M059J (cell line): Measurements from ENCODE around the gene RETSAT. TPM values are rescaled to one million over a fixed set of nuclear protein-coding genes. Genes with fewer than 3 reads are reported as not detected.

Source experiments
- DNase-seq: peaks from one replicate; pipeline ENCODE4 v3.0.0-alpha.2; 2012; ENCODE audit warnings: low read depth
- total RNA-seq: library from RNA; depleted of rRNA; stranded (reverse); fragments of >200 nt; shearing (Covaris generic); gene quantifications from 2 replicates; pipeline ENCODE4 v1.2.3, GENCODE V29; 2014; rRNA removed

RETSAT gene
- total RNA-seq, 1 experiment from 2014 or later: 25.0 TPM

DNA sequence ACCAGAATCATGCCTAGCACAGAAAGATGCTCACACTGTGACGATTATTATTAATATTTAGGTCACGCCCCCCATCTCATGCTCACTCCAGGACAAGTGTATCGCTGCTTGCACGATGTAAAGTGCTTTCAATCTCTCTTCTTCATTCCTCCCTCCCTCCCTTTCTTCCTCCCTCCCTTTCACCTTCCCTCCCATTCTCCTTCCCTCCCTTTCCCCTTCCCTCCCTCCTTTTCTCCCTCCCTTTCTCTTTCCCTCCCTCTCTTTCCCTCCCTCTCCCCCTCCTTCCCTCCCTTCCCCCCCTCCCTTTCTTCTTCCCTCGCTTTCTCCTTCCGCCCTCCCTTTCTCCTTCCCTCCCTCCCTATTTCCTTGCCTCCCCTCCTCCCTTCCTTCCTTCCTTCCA, 46.1 kb downstream of the RETSAT start:
- no peak for DNase-seq

DNA sequence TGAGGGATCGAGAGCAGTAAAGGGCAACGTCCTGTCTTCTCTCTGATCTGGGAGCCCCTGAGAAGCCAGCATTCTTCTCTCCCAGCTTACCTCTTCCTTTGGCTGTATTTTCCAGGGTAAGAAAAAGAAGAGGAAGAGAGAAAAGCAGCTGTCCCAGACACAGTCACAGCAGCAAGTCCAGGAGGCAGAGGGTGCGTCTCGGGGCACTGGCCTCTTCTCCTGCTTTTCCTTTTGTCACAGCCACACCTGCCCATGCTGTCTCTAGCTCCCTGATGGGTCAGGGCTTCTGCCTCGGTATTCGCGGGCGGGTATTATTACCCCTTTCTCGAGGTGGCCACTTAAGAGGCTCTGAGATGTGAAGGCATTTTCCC, 46.8 kb downstream of the RETSAT start:
- no peak for DNase-seq

DNA sequence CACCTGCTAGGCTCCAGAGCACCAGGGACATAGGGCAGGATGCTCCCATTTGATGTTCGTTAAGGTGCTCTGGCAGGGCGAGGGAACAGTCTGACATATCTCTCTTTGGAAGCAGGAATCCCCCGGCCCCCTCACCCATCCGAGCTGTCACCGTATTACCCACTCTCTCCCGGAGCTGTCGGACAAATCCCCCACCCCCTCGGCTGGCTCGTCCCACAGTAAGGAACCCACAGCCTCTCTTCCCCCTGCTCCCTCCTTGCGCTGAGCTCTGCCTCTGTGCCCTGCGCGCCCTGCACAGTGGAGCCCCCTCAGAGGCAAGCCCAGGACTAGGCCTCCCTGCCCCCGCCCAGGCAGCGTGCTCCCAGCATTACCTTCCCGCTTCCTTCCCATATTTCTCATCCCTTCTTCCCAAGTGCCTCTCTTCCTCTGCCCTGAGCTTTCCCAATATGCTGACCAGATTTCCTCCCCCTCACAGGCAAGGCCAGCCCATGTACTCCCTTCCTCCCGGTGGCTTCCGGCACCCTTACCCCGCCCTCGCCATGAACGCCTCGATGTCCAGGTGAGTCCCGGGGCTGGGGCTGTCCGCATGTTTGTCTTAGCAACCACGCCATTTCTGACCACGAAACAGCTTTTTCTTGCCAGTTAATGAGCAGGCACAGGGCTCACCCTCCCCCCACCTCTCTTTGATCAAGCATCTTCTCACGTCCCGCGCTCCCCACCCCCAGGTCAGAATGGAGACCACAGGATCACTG, 50.4 kb downstream of the RETSAT start:
- no peak for DNase-seq

DNA sequence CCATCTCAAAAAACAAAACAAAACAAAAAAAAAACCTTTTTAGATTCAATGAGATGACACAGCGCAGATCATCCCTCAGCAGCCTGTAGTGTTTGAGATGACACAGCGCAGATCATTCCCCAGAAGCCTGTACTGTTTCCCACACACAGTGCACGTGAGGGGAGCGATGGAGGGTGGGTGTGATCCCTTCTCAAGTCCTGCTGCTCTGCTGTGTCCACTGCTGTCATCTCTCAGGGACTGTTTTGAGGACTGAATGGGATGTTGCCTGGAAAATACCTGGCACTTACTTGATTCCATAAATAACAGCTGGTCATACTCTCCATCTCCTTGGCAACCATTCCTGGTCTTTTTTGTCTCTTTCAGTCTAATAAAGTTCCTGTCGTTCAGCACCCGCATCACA, 52.2 kb downstream of the RETSAT start:
- no peak for DNase-seq

Other genes with a start within 250 kb of the RETSAT start
- 0.05 TPM in 1 of 2 replicates, not detected in the other for gene TCF7L1, start 221.1 kb downstream of the RETSAT start, total RNA-seq
- 88.8 and 134 TPM in 2 replicates for gene TGOLN2, start 26.5 kb downstream of the RETSAT start, total RNA-seq
- 9.6 and 13.1 TPM in 2 replicates for gene ELMOD3, start 241 bp upstream of the RETSAT start, total RNA-seq
- gene CAPG, start 55.8 kb upstream of the RETSAT start, total RNA-seq: 78.8 and 89.4 TPM in 2 replicates
- not detected in 2 replicates for gene SH2D6, start 64.2 kb upstream of the RETSAT start, total RNA-seq
- gene MAT2A, start 184.6 kb upstream of the RETSAT start, total RNA-seq: 42.2 and 72.4 TPM in 2 replicates
- gene GGCX, start 207.0 kb upstream of the RETSAT start, total RNA-seq: 21.2 and 56.2 TPM in 2 replicates
- gene VAMP8, start 223.1 kb upstream of the RETSAT start, total RNA-seq: 0.27 TPM in 1 of 2 replicates, not detected in the other
- gene VAMP5, start 229.9 kb upstream of the RETSAT start, total RNA-seq: 15.1 and 22.3 TPM in 2 replicates
- 332 and 413 TPM in 2 replicates for gene RNF181, start 241.2 kb upstream of the RETSAT start, total RNA-seq
- gene TMEM150A, start 248.2 kb upstream of the RETSAT start, total RNA-seq: 2.3 and 3.6 TPM in 2 replicates